Endodermal cell (in vitro differentiated cells): Measurements from ENCODE around the gene RASGRF1. TPM values are rescaled to one million over a fixed set of nuclear protein-coding genes. Genes with fewer than 3 reads are reported as not detected.
A peak's percentile ranks its signal among the peaks of the same experiment; 100 is the strongest.

Experiments used
- DNase-seq: peaks from one replicate; pipeline ENCODE4 v3.0.0-alpha.2; 2017
- H3K27ac ChIP-seq: 2 replicates; pipeline ENCODE4 v1.5.1; 2013; ENCODE audit warnings: mild to moderate bottlenecking, low read depth, low read length, moderate library complexity
- H3K27me3 ChIP-seq: 2 replicates; pipeline ENCODE4 v1.6.1; 2013; ENCODE audit warnings: mild to moderate bottlenecking, low read length, moderate library complexity; ENCODE audit not compliant: insufficient read depth, control insufficient read depth, poor library complexity, severe bottlenecking
- H3K36me3 ChIP-seq: 2 replicates; pipeline ENCODE4 v1.7.0; 2013; ENCODE audit warnings: mild to moderate bottlenecking, low read length, moderate library complexity; ENCODE audit not compliant: control insufficient read depth, insufficient read depth
- H3K4me1 ChIP-seq: one replicate; pipeline ENCODE4 v1.7.0; 2013; ENCODE audit warnings: low read length; ENCODE audit not compliant: control insufficient read depth, insufficient read depth
- H3K4me3 ChIP-seq: 2 replicates; pipeline ENCODE4 v1.5.1; 2013; ENCODE audit warnings: mild to moderate bottlenecking, low read length, moderate library complexity
- H3K9ac ChIP-seq: 2 replicates; pipeline ENCODE4 v1.6.1; 2013; ENCODE audit warnings: mild to moderate bottlenecking, low read length, moderate library complexity; ENCODE audit not compliant: poor library complexity, severe bottlenecking; ENCODE audit errors: extremely low read depth
- H3K9me3 ChIP-seq: 2 replicates; pipeline ENCODE4 v1.6.1; 2013; ENCODE audit warnings: mild to moderate bottlenecking, low read length, moderate library complexity; ENCODE audit not compliant: control insufficient read depth
- H3K27ac Mint-ChIP-seq: 2 replicates; pipeline ENCODE4 v1.8.0; 2020; ENCODE audit warnings: mixed read lengths
- H3K27me3 Mint-ChIP-seq: 2 replicates; pipeline ENCODE4 v1.8.0; 2021; ENCODE audit warnings: mild to moderate bottlenecking, mixed read lengths; ENCODE audit not compliant: insufficient read depth
- H3K36me3 Mint-ChIP-seq: 2 replicates; pipeline ENCODE4 v1.8.0; 2020; ENCODE audit warnings: low read depth, mixed read lengths
- H3K4me1 Mint-ChIP-seq: 2 replicates; pipeline ENCODE4 v1.8.0; 2020; ENCODE audit warnings: mixed read lengths
- H3K4me3 Mint-ChIP-seq: 2 replicates; pipeline ENCODE4 v1.8.0; 2020; ENCODE audit warnings: mild to moderate bottlenecking, moderate library complexity, mixed read lengths
- H3K9me3 Mint-ChIP-seq: 2 replicates; pipeline ENCODE4 v1.8.0; 2020; ENCODE audit warnings: mild to moderate bottlenecking, mixed read lengths
- WGBS, 2 experiments: methylation state at CpG; one replicate each; pipeline versions ENCODE4 v1.1.5 to v1.1.7; 2013; ENCODE audit warnings: missing lambda C conversion rate in 2 of 2, mixed read lengths in 1 of 2; ENCODE audit not compliant: insufficient coverage in 1 of 2, insufficient read length in 1 of 2; 5-methylcytosine and 5-hydroxymethylcytosine counted together
- total RNA-seq, 2 donors: library from RNA; stranded (reverse); fragmentation: NEBNext Ultra II Directional in 1 of 2; extraction: Animal tissue kit (Norgen Biotek cat#: 25700) in 1 of 2; gene quantifications; 2 replicates in 1 of 2; 3 replicates in 1 of 2; pipeline ENCODE4 v1.2.1, GENCODE V29; 2021
- TF ChIP-seq, protein P1 (sequence below): fragments of 200-600 bp; sonication (generic); conservative IDR thresholded peaks from 2 replicates; pipeline ENCODE4 v1.5.0; 2021; ENCODE audit warnings: antibody characterized with exemption, mild to moderate bottlenecking

RASGRF1 gene
- total RNA-seq, 2 donors from 2014 or later, result 0.20 TPM; not detected in 1

- Histone ChIP-seq H3K4me1 (peaks cover 7% of the 10 kb centered on the region), H3K4me3 (no peak overlapping the region), H3K9ac (no peak overlapping the region), H3K27ac (no peak overlapping the region), H3K9me3 (no peaks in the 10 kb centered on the region), H3K36me3 (no peaks in the 10 kb centered on the region), H3K27me3 (peaks cover 30% of the 10 kb centered on the region)
- Mint-ChIP-seq H3K9me3 (no peaks in the 10 kb centered on the region), H3K4me3 (no peak overlapping the region), H3K27me3 (peaks cover 61% of the 10 kb centered on the region), H3K36me3 (no peaks in the 10 kb centered on the region), H3K4me1 (peaks cover 4% of the 10 kb centered on the region), H3K27ac (no peak overlapping the region)
- TF ChIP-seq, protein P1, sequence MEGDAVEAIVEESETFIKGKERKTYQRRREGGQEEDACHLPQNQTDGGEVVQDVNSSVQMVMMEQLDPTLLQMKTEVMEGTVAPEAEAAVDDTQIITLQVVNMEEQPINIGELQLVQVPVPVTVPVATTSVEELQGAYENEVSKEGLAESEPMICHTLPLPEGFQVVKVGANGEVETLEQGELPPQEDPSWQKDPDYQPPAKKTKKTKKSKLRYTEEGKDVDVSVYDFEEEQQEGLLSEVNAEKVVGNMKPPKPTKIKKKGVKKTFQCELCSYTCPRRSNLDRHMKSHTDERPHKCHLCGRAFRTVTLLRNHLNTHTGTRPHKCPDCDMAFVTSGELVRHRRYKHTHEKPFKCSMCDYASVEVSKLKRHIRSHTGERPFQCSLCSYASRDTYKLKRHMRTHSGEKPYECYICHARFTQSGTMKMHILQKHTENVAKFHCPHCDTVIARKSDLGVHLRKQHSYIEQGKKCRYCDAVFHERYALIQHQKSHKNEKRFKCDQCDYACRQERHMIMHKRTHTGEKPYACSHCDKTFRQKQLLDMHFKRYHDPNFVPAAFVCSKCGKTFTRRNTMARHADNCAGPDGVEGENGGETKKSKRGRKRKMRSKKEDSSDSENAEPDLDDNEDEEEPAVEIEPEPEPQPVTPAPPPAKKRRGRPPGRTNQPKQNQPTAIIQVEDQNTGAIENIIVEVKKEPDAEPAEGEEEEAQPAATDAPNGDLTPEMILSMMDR, result no peak
- no peak for DNase-seq
- 89 to 100% methylated on average over 3 to 6 of the region's 6 CpGs for WGBS, 2 experiments
These were observed 12.0 kb upstream of the RASGRF1 start for GRCh38 chr15:79102595-79102994.

DNA sequence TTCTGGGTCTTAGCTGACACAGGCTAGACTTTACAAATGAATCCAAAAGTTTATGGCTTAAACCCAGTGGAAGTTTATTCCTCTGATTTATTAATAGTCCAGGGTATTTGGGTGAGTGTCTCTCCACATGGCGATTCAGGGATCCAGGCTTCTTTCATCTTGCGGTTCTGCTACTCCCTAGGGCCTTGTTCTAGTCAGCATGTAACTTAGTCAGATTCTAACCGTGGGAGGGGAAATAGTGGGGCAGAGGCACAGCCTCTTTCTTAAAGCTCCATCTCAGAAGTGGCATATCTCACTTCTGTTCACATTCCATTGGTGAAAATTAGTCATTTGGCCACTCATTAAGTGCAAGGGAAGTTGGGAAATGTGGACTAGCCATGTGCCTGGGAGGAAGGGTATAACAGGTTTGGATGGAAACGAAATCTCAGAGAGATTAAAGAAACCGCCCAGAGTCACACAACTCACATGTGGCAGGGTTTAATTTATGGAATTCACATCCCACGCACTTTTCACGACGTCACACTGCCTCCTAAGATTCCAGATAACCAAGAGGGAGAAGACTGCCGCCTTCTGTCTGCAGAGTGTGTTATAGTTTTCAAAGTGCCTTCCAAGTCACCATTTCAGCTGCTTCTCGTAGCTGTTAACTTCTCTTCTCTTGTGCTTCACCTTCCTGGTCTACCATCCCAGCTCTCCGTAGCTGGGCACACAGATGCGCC, 11.4 kb upstream of the RASGRF1 start:
- 88 to 90% methylated on average over 8 to 12 of the region's 12 CpGs for WGBS, 2 experiments
- Mint-ChIP-seq H3K9me3 (no peaks in the 10 kb centered on the region), H3K4me1 (peaks cover 4% of the 10 kb centered on the region)

GRCh38 chr15:79099692-79100091, 9.1 kb upstream of the RASGRF1 start:
- WGBS, 2 experiments, result 88 to 89% methylated on average over 3 to 4 of the region's 4 CpGs
- Histone ChIP-seq H3K9me3 (no peaks in the 10 kb centered on the region), H3K9ac (no peak overlapping the region), H3K4me3 (no peak overlapping the region), H3K4me1 (peaks cover 7% of the 10 kb centered on the region), H3K36me3 (no peaks in the 10 kb centered on the region), H3K27ac (no peak overlapping the region), H3K27me3 (peaks cover 50% of the 10 kb centered on the region)
- H3K4me1 Mint-ChIP-seq, result peaks cover 4% of the 10 kb centered on the region
- no peak overlapping the region for H3K27ac Mint-ChIP-seq
- H3K36me3 Mint-ChIP-seq, result no peaks in the 10 kb centered on the region
- no peak overlapping the region for H3K4me3 Mint-ChIP-seq
- TF ChIP-seq, protein P1, result no peak
- no peaks in the 10 kb centered on the region for H3K9me3 Mint-ChIP-seq
- H3K27me3 Mint-ChIP-seq, result peaks cover 68% of the 10 kb centered on the region
- peak; percentile 43 for DNase-seq

More for the DNA sequence above, 11.4 kb upstream of the RASGRF1 start:
- no peak overlapping the region for H3K4me3 ChIP-seq
- Mint-ChIP-seq H3K4me3 (no peak overlapping the region), H3K27me3 (peaks cover 64% of the 10 kb centered on the region), H3K36me3 (no peaks in the 10 kb centered on the region), H3K27ac (no peak overlapping the region)
- no peak for DNase-seq
- no peaks in the 10 kb centered on the region for H3K9me3 ChIP-seq
- no peak overlapping the region for H3K27ac ChIP-seq
- peaks cover 36% of the 10 kb centered on the region for H3K27me3 ChIP-seq
- H3K36me3 ChIP-seq, result no peaks in the 10 kb centered on the region
- H3K9ac ChIP-seq, result no peak overlapping the region
- TF ChIP-seq, protein P1, result no peak
- peaks cover 7% of the 10 kb centered on the region for H3K4me1 ChIP-seq
